NT2/D1 (cell line): ENCODE results near the gene DPY19L3.
"Not testable (repeated sequence)": the region's sequence is repeated elsewhere in the genome, so short reads cannot be mapped to it uniquely, and the experiment has no call there.

Experiments used
- DNase-seq: peaks from one replicate; pipeline ENCODE4 v3.0.0-alpha.2; 2011; ENCODE audit warnings: low read depth, low spot score
- H3K27me3 ChIP-seq: 2 replicates; pipeline ENCODE4 v1.6.0; 2011; ENCODE audit warnings: mild to moderate bottlenecking; ENCODE audit not compliant: insufficient read length, insufficient read depth
- H3K36me3 ChIP-seq: 2 replicates; pipeline ENCODE4 v1.6.1; 2011; ENCODE audit warnings: mild to moderate bottlenecking, low read length, mixed read lengths; ENCODE audit not compliant: insufficient read depth, insufficient read length
- H3K4me1 ChIP-seq: 2 replicates; pipeline ENCODE4 v1.5.1; 2011; ENCODE audit not compliant: insufficient read depth, insufficient read length
- H3K4me3 ChIP-seq: 2 replicates; pipeline ENCODE4 v1.5.1; 2011; ENCODE audit warnings: low read depth; ENCODE audit not compliant: insufficient read length
- H3K9ac ChIP-seq: 2 replicates; pipeline ENCODE4 v1.6.0; 2011; ENCODE audit warnings: low read depth; ENCODE audit not compliant: insufficient read length
- H3K9me3 ChIP-seq: 2 replicates; pipeline ENCODE4 v1.5.1; 2011; ENCODE audit warnings: mild to moderate bottlenecking, low read length; ENCODE audit not compliant: insufficient read depth
- SUZ12 ChIP-seq: IDR thresholded peaks from 2 replicates; pipeline ENCODE4 v1.6.1; 2011; ENCODE audit not compliant: insufficient read length, insufficient read depth; ENCODE audit errors: extremely low read depth
- YY1 ChIP-seq: IDR thresholded peaks from 2 replicates; pipeline ENCODE4 v1.6.1; 2011; ENCODE audit not compliant: insufficient read length, insufficient read depth
- ZNF274 ChIP-seq: IDR thresholded peaks from 2 replicates; pipeline ENCODE4 v1.6.1; 2011; ENCODE audit warnings: mild to moderate bottlenecking, low read depth, low read length

Gene DPY19L3

DNA sequence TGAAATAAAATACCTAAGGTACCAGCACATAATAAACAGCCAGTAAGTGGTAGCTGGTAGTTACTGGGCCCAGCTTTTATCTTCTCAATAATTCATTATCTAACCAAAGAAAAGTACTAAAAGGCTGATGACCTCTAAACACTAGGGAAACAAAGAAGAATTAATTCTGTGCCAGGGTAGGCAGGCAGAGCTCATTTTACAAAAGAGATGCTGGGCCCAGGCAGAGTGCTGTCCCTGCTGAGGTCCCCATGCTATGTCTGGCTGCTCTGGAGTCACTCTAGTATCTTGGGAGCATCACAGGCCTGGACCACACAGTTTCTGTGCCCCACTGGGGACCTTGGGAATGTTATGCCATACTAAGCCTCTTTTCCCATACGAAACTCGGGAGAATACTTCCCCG, 41.9 kb upstream of the DPY19L3 start:
- TF ChIP-seq SUZ12 (no peak), YY1 (no peak), ZNF274 (no peak)
- Histone ChIP-seq H3K9me3 (no peaks in the 10 kb centered on the region), H3K4me3 (no peak overlapping the region), H3K27me3 (no peaks in the 10 kb centered on the region), H3K4me1 (no peaks in the 10 kb centered on the region), H3K36me3 (peaks cover 72% of the 10 kb centered on the region), H3K9ac (no peak overlapping the region)
- no peak for DNase-seq

- no peak overlapping the region for H3K4me3 ChIP-seq
- DNase-seq = no peak
- TF ChIP-seq YY1 (no peak), SUZ12 (no peak), ZNF274 (no peak)
Observed at GRCh38 chr19:32364040-32364439, 41.5 kb upstream of the DPY19L3 start.

DNA sequence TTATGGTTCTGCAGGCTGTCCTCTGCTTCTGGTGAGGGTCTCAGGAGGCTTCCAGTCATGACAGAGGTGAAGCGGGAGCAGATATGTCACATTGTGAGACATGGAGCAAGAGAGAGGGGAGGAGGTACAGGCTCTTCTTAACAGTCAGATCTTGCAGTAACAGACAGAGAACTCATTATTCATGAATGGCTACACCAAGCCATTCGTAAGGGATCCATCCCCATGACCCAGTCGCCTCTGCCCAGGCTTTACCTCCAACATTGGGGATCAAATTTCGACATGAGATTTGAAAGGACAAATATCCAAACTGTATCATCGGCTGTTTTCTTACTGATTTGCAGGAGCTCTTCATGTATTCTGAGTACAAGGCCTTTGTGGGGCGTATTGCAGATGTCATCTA, 38.5 kb upstream of the DPY19L3 start:
- TF ChIP-seq ZNF274 (no peak), YY1 (no peak), SUZ12 (no peak)
- DNase-seq = no peak
- H3K27me3 ChIP-seq = no peaks in the 10 kb centered on the region
- H3K9ac ChIP-seq = no peak overlapping the region
- no peaks in the 10 kb centered on the region for H3K4me1 ChIP-seq
- peaks cover 63% of the 10 kb centered on the region for H3K36me3 ChIP-seq
- no peak overlapping the region for H3K4me3 ChIP-seq
- no peaks in the 10 kb centered on the region for H3K9me3 ChIP-seq

More at GRCh38 chr19:32364040-32364439, 41.5 kb upstream of the DPY19L3 start:
- Histone ChIP-seq H3K9me3 (no peaks in the 10 kb centered on the region), H3K27me3 (no peaks in the 10 kb centered on the region), H3K9ac (no peak overlapping the region), H3K36me3 (peaks cover 72% of the 10 kb centered on the region), H3K4me1 (no peaks in the 10 kb centered on the region)

DNA sequence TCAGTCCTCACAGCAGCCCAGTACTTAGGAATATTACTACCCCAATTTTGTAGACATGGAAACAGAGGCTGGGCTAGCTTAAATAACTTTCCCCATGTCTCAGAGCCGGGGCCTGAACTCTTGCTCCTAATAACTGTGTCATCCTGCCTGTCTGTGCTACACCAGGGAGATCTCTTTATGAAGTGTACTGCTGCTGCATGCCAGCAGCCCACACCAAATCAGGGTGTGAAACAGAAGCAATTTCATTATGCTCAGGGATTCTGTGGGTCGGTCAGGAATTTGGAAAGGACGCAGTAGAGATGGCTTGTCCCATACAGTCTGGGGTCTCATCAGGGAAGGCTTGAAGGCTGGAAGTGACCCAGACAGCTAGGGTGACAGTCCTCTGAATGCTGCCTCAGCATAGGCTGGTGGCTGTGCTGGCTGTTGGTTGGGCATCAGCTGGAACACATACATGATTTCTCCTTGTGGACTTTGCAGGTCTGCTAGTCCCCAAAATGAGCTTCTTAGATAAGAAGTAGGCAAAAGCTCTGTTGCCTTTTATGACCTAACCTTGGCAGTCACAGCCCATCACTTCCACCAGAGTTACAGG, 37.5 kb upstream of the DPY19L3 start:
- H3K36me3 ChIP-seq = peaks cover 63% of the 10 kb centered on the region
- TF ChIP-seq SUZ12 (no peak), YY1 (no peak), ZNF274 (no peak)
- no peaks in the 10 kb centered on the region for H3K9me3 ChIP-seq
- H3K9ac ChIP-seq = no peak overlapping the region
- no peaks in the 10 kb centered on the region for H3K27me3 ChIP-seq
- H3K4me1 ChIP-seq = no peaks in the 10 kb centered on the region
- no peak for DNase-seq
- H3K4me3 ChIP-seq = no peak overlapping the region

- no peaks in the 10 kb centered on the region for H3K27me3 ChIP-seq
- TF ChIP-seq YY1 = no peak
- TF ChIP-seq SUZ12 = no peak
- no peak for TF ChIP-seq ZNF274
- H3K36me3 ChIP-seq = peaks cover 56% of the 10 kb centered on the region
- no peak overlapping the region for H3K9ac ChIP-seq
- DNase-seq = no peak
- H3K9me3 ChIP-seq = no peaks in the 10 kb centered on the region
- H3K4me1 ChIP-seq = no peaks in the 10 kb centered on the region
- no peak overlapping the region for H3K4me3 ChIP-seq
Observed at GRCh38 chr19:32368787-32369186, 36.8 kb upstream of the DPY19L3 start.

GRCh38 chr19:32372726-32373517, 32.6 kb upstream of the DPY19L3 start:
- Histone ChIP-seq H3K9ac (no peak overlapping the region), H3K4me1 (no peaks in the 10 kb centered on the region), H3K36me3 (peaks cover 52% of the 10 kb centered on the region), H3K4me3 (no peak overlapping the region), H3K27me3 (no peaks in the 10 kb centered on the region), H3K9me3 (no peaks in the 10 kb centered on the region; the same call in 1 of the 2 replicates)
- no peak for DNase-seq
- TF ChIP-seq ZNF274 = no peak
- no peak for TF ChIP-seq SUZ12
- no peak for TF ChIP-seq YY1

GRCh38 chr19:32373585-32374295, 31.8 kb upstream of the DPY19L3 start:
- no peaks in the 10 kb centered on the region for H3K27me3 ChIP-seq
- no peaks in the 10 kb centered on the region for H3K4me1 ChIP-seq
- H3K4me3 ChIP-seq = no peak overlapping the region
- H3K9me3 ChIP-seq = no peaks in the 10 kb centered on the region; the same call in 1 of the 2 replicates
- TF ChIP-seq SUZ12 = no peak
- no peak for TF ChIP-seq YY1
- TF ChIP-seq ZNF274 = no peak
- no peak for DNase-seq
- H3K36me3 ChIP-seq = peaks cover 56% of the 10 kb centered on the region
- no peak overlapping the region for H3K9ac ChIP-seq

- peaks cover 56% of the 10 kb centered on the region for H3K36me3 ChIP-seq
- H3K27me3 ChIP-seq, H3K4me3 ChIP-seq, H3K9ac ChIP-seq, H3K4me1 ChIP-seq, H3K9me3 ChIP-seq, DNase-seq: not testable (repeated sequence)
Observed at GRCh38 chr19:32374362-32374761, 31.2 kb upstream of the DPY19L3 start.

GRCh38 chr19:32377088-32377487, 28.5 kb upstream of the DPY19L3 start:
- not testable (repeated sequence) for DNase-seq, H3K9me3 ChIP-seq
- peaks cover 58% of the 10 kb centered on the region for H3K36me3 ChIP-seq

More at GRCh38 chr19:32377088-32377487, 28.5 kb upstream of the DPY19L3 start:
- not testable (repeated sequence) for H3K4me3 ChIP-seq, H3K9ac ChIP-seq, H3K27me3 ChIP-seq, H3K4me1 ChIP-seq
